Measurements from ENCODE around the gene GNAQ.

GNAQ gene

GRCh38 chr9:78031444-78031892 lies at the start of gene GNAQ:
GNAQ (minus strand) TSS chr9:78031811; CDS start chr9:78031235, 576 bp downstream.
- DNase-seq (ENCODE audit: low read depth in 3 of 3) = peak in 1 of 3 experiments; percentile 23

- DNase-seq (ENCODE audit: low read depth in 3 of 3) = no peak
Measured at GRCh38 chr9:78074385-78075291, 43.0 kb upstream of the GNAQ start.

- no peak for DNase-seq (ENCODE audit: low read depth in 3 of 3)
Measured at GRCh38 chr9:78073722-78074121, 42.1 kb upstream of the GNAQ start.

GRCh38 chr9:78072586-78073199 lies 41.1 kb upstream of the GNAQ start:
- no peak for DNase-seq (ENCODE audit: low read depth in 3 of 3)

GRCh38 chr9:78070521-78070920 lies 38.9 kb upstream of the GNAQ start:
- no peak for DNase-seq (ENCODE audit: low read depth in 3 of 3)

- DNase-seq (ENCODE audit: low read depth in 3 of 3) = no peak
Measured at GRCh38 chr9:78064075-78064474, 32.5 kb upstream of the GNAQ start.

- DNase-seq (ENCODE audit: low read depth in 3 of 3) = no peak
Measured at GRCh38 chr9:78062710-78063109, 31.1 kb upstream of the GNAQ start.

- peak in 1 of 3 experiments; percentile 28 for DNase-seq (ENCODE audit: low read depth in 3 of 3)
Measured at GRCh38 chr9:78054218-78054617, 22.6 kb upstream of the GNAQ start.

GRCh38 chr9:78053627-78054026 lies 22.0 kb upstream of the GNAQ start:
- DNase-seq (ENCODE audit: low read depth in 3 of 3) = no peak

- no peak for DNase-seq (ENCODE audit: low read depth in 3 of 3)
Measured at GRCh38 chr9:78050421-78050820, 18.8 kb upstream of the GNAQ start.

- no peak for DNase-seq (ENCODE audit: low read depth in 3 of 3)
Measured at GRCh38 chr9:78049484-78049883, 17.9 kb upstream of the GNAQ start.

GRCh38 chr9:78047106-78047505 lies 15.5 kb upstream of the GNAQ start:
- no peak for DNase-seq (ENCODE audit: low read depth in 3 of 3)

- no peak for DNase-seq (ENCODE audit: low read depth in 3 of 3)
Measured at GRCh38 chr9:78046112-78046511, 14.5 kb upstream of the GNAQ start.

GRCh38 chr9:78044886-78045285 lies 13.3 kb upstream of the GNAQ start:
- no peak for DNase-seq (ENCODE audit: low read depth in 3 of 3)

GRCh38 chr9:78044189-78044588 lies 12.6 kb upstream of the GNAQ start:
- no peak for DNase-seq (ENCODE audit: low read depth in 3 of 3)

- no peak for DNase-seq (ENCODE audit: low read depth in 3 of 3)
Measured at GRCh38 chr9:78041971-78042370, 10.4 kb upstream of the GNAQ start.

GRCh38 chr9:78040726-78041125 lies 9.1 kb upstream of the GNAQ start:
- no peak for DNase-seq (ENCODE audit: low read depth in 3 of 3)

- no peak for DNase-seq (ENCODE audit: low read depth in 3 of 3)
Measured at GRCh38 chr9:78038620-78039300, 7.1 kb upstream of the GNAQ start.

GRCh38 chr9:78035383-78035993 lies 3.9 kb upstream of the GNAQ start:
- peak in 2 of 3 experiments; percentile 21 to 29 for DNase-seq (ENCODE audit: low read depth in 3 of 3)

GRCh38 chr9:78033870-78034269 lies 2.3 kb upstream of the GNAQ start:
- DNase-seq (ENCODE audit: low read depth in 3 of 3) = no peak

GRCh38 chr9:78032730-78033457 lies 1.3 kb upstream of the GNAQ start:
- DNase-seq (ENCODE audit: low read depth in 3 of 3) = no peak

All from stimulated activated CD4-positive, alpha-beta T cell treated with anti-CD3 and anti-CD28 coated beads, TNF-alpha, amount 100 ng/mL, for 24 hours (primary cell).